AG09319 (cell line): ENCODE measurements around the gene ZSCAN30.

Source experiments
- DNase-seq: peaks from one replicate; pipeline ENCODE4 v3.0.0-alpha.2; 2010; ENCODE audit warnings: low read depth; ENCODE audit errors: extremely low read depth
- CTCF ChIP-seq: IDR thresholded peaks from 2 replicates; pipeline ENCODE4 v1.5.1; 2011; ENCODE audit warnings: low read depth, mild to moderate bottlenecking, inconsistent platforms, low read length, moderate library complexity

The ZSCAN30 gene

GRCh38 chr18:35326695-35327387 lies 36.8 kb upstream of the ZSCAN30 start:
- no peak for DNase-seq
- no peak for TF ChIP-seq CTCF

- DNase-seq = no peak
- no peak for TF ChIP-seq CTCF
Measured at GRCh38 chr18:35324926-35325655, 35.1 kb upstream of the ZSCAN30 start.

GRCh38 chr18:35322486-35323458 lies 32.7 kb upstream of the ZSCAN30 start:
- TF ChIP-seq CTCF = no peak
- DNase-seq = no peak

- TF ChIP-seq CTCF = no peak
Measured at GRCh38 chr18:35311496-35311895, 21.5 kb upstream of the ZSCAN30 start.

GRCh38 chr18:35306588-35307250 lies 16.7 kb upstream of the ZSCAN30 start:
- TF ChIP-seq CTCF = no peak
- DNase-seq = no peak

More at GRCh38 chr18:35311496-35311895, 21.5 kb upstream of the ZSCAN30 start:
- no peak for DNase-seq

GRCh38 chr18:35303610-35304009 lies 13.6 kb upstream of the ZSCAN30 start:
- no peak for DNase-seq

More at GRCh38 chr18:35303610-35304009, 13.6 kb upstream of the ZSCAN30 start:
- TF ChIP-seq CTCF = no peak
